IMR-90 (cell line): ENCODE results near the gene TRDN. TPM values are rescaled to one million over a fixed set of nuclear protein-coding genes. Genes with fewer than 3 reads are reported as not detected.

Experiments used
- ATAC-seq: fragments of 200-7000 bp; cut with Tn5 transposase; 2 replicates; pipeline ENCODE4 v1.9.1; 2020; ENCODE audit warnings: low read depth, mild to moderate bottlenecking, moderate library complexity
- BruUV-seq: library from RNA; stranded (reverse); fragments of 400-500 nt; replicated peaks from 2 replicates; lab custom pipeline; 2021; lab: Mats Ljungman, UMichigan
- CTCF ChIA-PET: fragments of 300-600 bp; formaldehyde crosslinking; extraction: SDS; loops from one replicate; lab custom pipeline; 2021; ENCODE audit warnings: antibody characterized with exemption; lab: Yijun Ruan, JAX
- POLR2A ChIA-PET: fragments of 300-600 bp; sonication (Branson Sonifier 250); formaldehyde crosslinking; loops from one replicate; lab custom pipeline; 2022; ENCODE audit warnings: antibody characterized with exemption; ENCODE audit not compliant: unreplicated experiment; lab: Charles Lee
- DNase-seq: peaks from one replicate; pipeline ENCODE4 v3.0.0; 2013
- H2AFZ ChIP-seq: replicated peaks from 2 replicates; pipeline ENCODE3; 2013; ENCODE audit warnings: low read length, mild to moderate bottlenecking; ENCODE audit not compliant: poor library complexity
- H2AK5ac ChIP-seq: 2 replicates; pipeline ENCODE4 v1.6.1; 2013; ENCODE audit warnings: low read depth, low read length, inconsistent platforms
- H2AK9ac ChIP-seq: replicated peaks from 2 replicates; pipeline ENCODE3; 2013; ENCODE audit warnings: mild to moderate bottlenecking, low read depth, low read length, moderate library complexity; ENCODE audit not compliant: poor library complexity
- H2BK120ac ChIP-seq: 2 replicates; pipeline ENCODE4 v1.6.1; 2013; ENCODE audit warnings: low read depth, low read length, inconsistent platforms
- H2BK15ac ChIP-seq: 3 replicates; pipeline ENCODE4 v1.6.1; 2013; ENCODE audit warnings: low read depth, low read length, inconsistent platforms
- H2BK20ac ChIP-seq: 2 replicates; pipeline ENCODE4 v1.6.1; 2013; ENCODE audit warnings: low read depth, mild to moderate bottlenecking, inconsistent platforms, low read length, moderate library complexity
- H2BK5ac ChIP-seq: 2 replicates; pipeline ENCODE4 v1.6.1; 2013; ENCODE audit warnings: mild to moderate bottlenecking, low read depth, low read length, inconsistent platforms; ENCODE audit not compliant: poor library complexity, severe bottlenecking
- H3K14ac ChIP-seq: replicated peaks from 2 replicates; pipeline ENCODE4 v1.6.1; 2013; ENCODE audit warnings: low read depth, low read length, inconsistent platforms
- H3K18ac ChIP-seq: 2 replicates; pipeline ENCODE4 v1.6.1; 2013; ENCODE audit warnings: low read depth, low read length, control low read depth
- H3K23ac ChIP-seq: 2 replicates; pipeline ENCODE4 v1.6.1; 2013; ENCODE audit warnings: low read depth, low read length, inconsistent platforms
- H3K27ac ChIP-seq: 2 replicates; pipeline ENCODE4 v1.5.1; 2013; ENCODE audit warnings: mild to moderate bottlenecking, control low read depth, low read length; ENCODE audit not compliant: insufficient read depth
- H3K27me3 ChIP-seq: 2 replicates; pipeline ENCODE4 v1.6.1; 2013; ENCODE audit warnings: low read length; ENCODE audit not compliant: control insufficient read depth, insufficient read depth
- H3K36me3 ChIP-seq: 2 replicates; pipeline ENCODE4 v1.6.1; 2013; ENCODE audit warnings: low read length, mixed read lengths; ENCODE audit not compliant: control insufficient read depth, insufficient read depth
- H3K4ac ChIP-seq: 2 replicates; pipeline ENCODE4 v1.6.1; 2013; ENCODE audit warnings: low read depth, low read length, inconsistent platforms
- H3K4me1 ChIP-seq: 2 replicates; pipeline ENCODE4 v1.6.1; 2013; ENCODE audit warnings: low read length, mixed read lengths; ENCODE audit not compliant: control insufficient read depth, insufficient read depth
- H3K4me2 ChIP-seq: 2 replicates; pipeline ENCODE4 v1.6.1; 2013; ENCODE audit warnings: low read depth, mild to moderate bottlenecking, control low read depth, low read length, moderate library complexity
- H3K4me3 ChIP-seq: 2 replicates; pipeline ENCODE4 v1.5.1; 2013; ENCODE audit warnings: low read depth, mild to moderate bottlenecking, control low read depth, low read length, moderate library complexity; ENCODE audit not compliant: insufficient read depth
- H3K56ac ChIP-seq: 2 replicates; pipeline ENCODE4 v1.6.1; 2013; ENCODE audit warnings: low read length, inconsistent platforms; ENCODE audit not compliant: insufficient read depth; ENCODE audit errors: extremely low read depth
- H3K79me1 ChIP-seq, 2 experiments: 2 replicates each; pipeline ENCODE4 v1.6.1; 2013; ENCODE audit warnings: low read length in 2 of 2, inconsistent platforms in 1 of 2, low read depth in 1 of 2
- H3K9ac ChIP-seq: 2 replicates; pipeline ENCODE4 v1.6.1; 2013; ENCODE audit warnings: low read depth, low read length, control low read depth
- H3K9me1 ChIP-seq: 2 replicates; pipeline ENCODE4 v1.6.1; 2013; ENCODE audit warnings: low read length, inconsistent platforms; ENCODE audit not compliant: insufficient read depth
- H3K9me3 ChIP-seq: 2 replicates; pipeline ENCODE4 v1.6.1; 2013; ENCODE audit warnings: low read length; ENCODE audit not compliant: control insufficient read depth, insufficient read depth
- H4K20me1 ChIP-seq: 2 replicates; pipeline ENCODE4 v1.6.1; 2013; ENCODE audit warnings: low read length, inconsistent platforms; ENCODE audit not compliant: insufficient read depth
- H4K5ac ChIP-seq: 2 replicates; pipeline ENCODE4 v1.6.1; 2013; ENCODE audit warnings: mild to moderate bottlenecking, low read depth, low read length, control low read depth
- H4K8ac ChIP-seq, 2 experiments: 2 replicates each; pipeline ENCODE4 v1.6.1; 2013; ENCODE audit warnings: low read depth in 2 of 2, low read length in 2 of 2, control low read depth in 1 of 2, inconsistent platforms in 1 of 2
- H4K91ac ChIP-seq: 2 replicates; pipeline ENCODE4 v1.6.1; 2013; ENCODE audit warnings: low read depth, low read length, inconsistent platforms; ENCODE audit not compliant: insufficient read depth
- BHLHE40 ChIP-seq: fragments of 150-350 bp; IDR thresholded peaks from 2 replicates; pipeline ENCODE4 v1.6.1; 2016; ENCODE audit warnings: mild to moderate bottlenecking, low read depth, low read length
- CEBPB ChIP-seq: IDR thresholded peaks from 2 replicates; pipeline ENCODE4 v1.6.1; 2012; ENCODE audit warnings: low read depth, low read length, improper control_type of control experiment
- CHD1 ChIP-seq: IDR thresholded peaks from 2 replicates; pipeline ENCODE4 v1.6.1; 2012; ENCODE audit warnings: low read depth, low read length, improper control_type of control experiment
- CTCF ChIP-seq: conservative IDR thresholded peaks from 2 replicates; pipeline ENCODE4 v1.5.1; 2012; ENCODE audit warnings: mild to moderate bottlenecking, low read depth, low read length, improper control_type of control experiment
- ELK1 ChIP-seq: fragments of 150-350 bp; IDR thresholded peaks from 2 replicates; pipeline ENCODE4 v1.6.1; 2016; ENCODE audit warnings: low read depth, mild to moderate bottlenecking, low read length, moderate library complexity, borderline replicate concordance
- POLR2A ChIP-seq: IDR thresholded peaks from 2 replicates; pipeline ENCODE4 v1.6.1; 2012; ENCODE audit warnings: mild to moderate bottlenecking, low read depth, low read length
- RFX5 ChIP-seq: IDR thresholded peaks from 2 replicates; pipeline ENCODE4 v1.8.0; 2012; ENCODE audit warnings: low read depth, mild to moderate bottlenecking, low read length, moderate library complexity
- SMC3 ChIP-seq: fragments of 150-350 bp; IDR thresholded peaks from 2 replicates; pipeline ENCODE4 v1.6.1; 2016; ENCODE audit warnings: low read depth, mild to moderate bottlenecking, antibody characterized with exemption, low read length, moderate library complexity
- WGBS, 2 experiments: methylation state at CpG; one replicate each; pipeline versions ENCODE4 v1.1.5 to v1.1.7; 2013; ENCODE audit warnings: missing lambda C conversion rate in 2 of 2; ENCODE audit not compliant: insufficient read length in 1 of 2; ENCODE audit errors: extremely low coverage in 2 of 2; 5-methylcytosine and 5-hydroxymethylcytosine counted together
- dilution Hi-C: fragments of 300-500 bp; cut with HindIII; formaldehyde crosslinking; loops from one replicate; pipeline ENCODE4 v1.14.3; 2018; ENCODE audit warnings: low sequenced_read_pairs; ENCODE audit not compliant: unreplicated experiment
- in situ Hi-C: fragments of 300-500 bp; cut with MboI; formaldehyde crosslinking; loops from 3 replicates; pipeline ENCODE4 v1.14.3; 2019; ENCODE audit warnings: low sequenced_read_pairs, inconsistent platforms, mixed read lengths
- intact Hi-C: fragments of 100-400 bp; cut with micrococcal nuclease; formaldehyde crosslinking; loops from 2 replicates; pipeline ENCODE4 v1.10.0; 2022
- polyA plus RNA-seq, 3 experiments: library from polyadenylated mRNA; depleted of rRNA; stranded (reverse); fragments of >200 nt; gene quantifications; 2 replicates each; pipeline ENCODE4 v1.2.3, GENCODE V29; 2012; ENCODE audit warnings: low replicate concordance in 1 of 3
- total RNA-seq: library from RNA; depleted of rRNA; stranded (reverse); fragments of >200 nt; gene quantifications from 2 replicates; pipeline ENCODE4 v1.2.3, GENCODE V29; 2012

Gene TRDN
- total and polyA plus RNA-seq, 2 of the 4 experiments (the other 2 are of a cell fraction): not detected

- no peak overlapping the region for H2AK5ac ChIP-seq
- CTCF ChIA-PET: interaction anchor here (0.6 kb wide), 1 partner anchor 243 kb away, joined by 4 read pairs; no protein-coding TSS in a partner anchor
- no TSS peak for BruUV-seq
- H4K5ac ChIP-seq: no peak overlapping the region
- H3K36me3 ChIP-seq: no peaks in the 10 kb centered on the region
- no peak overlapping the region for H2BK5ac ChIP-seq
- WGBS, 2 experiments: 100% methylated on average over 1 of the region's 7 CpGs; no CpG with 5 or more reads in 1 of the 2 experiments
- intact Hi-C loops: no loop called here
- no peak overlapping the region for H4K91ac ChIP-seq
- no peak for ATAC-seq
- no peak overlapping the region for H4K8ac ChIP-seq
- H3K27me3 ChIP-seq: no peaks in the 10 kb centered on the region
- no peak for DNase-seq
- no peak overlapping the region for H2BK15ac ChIP-seq
- no peaks in the 10 kb centered on the region for H3K79me1 ChIP-seq
- no peak overlapping the region for H3K56ac ChIP-seq
- no peaks in the 10 kb centered on the region for H3K9me1 ChIP-seq
- no peak overlapping the region for H3K23ac ChIP-seq
- H4K20me1 ChIP-seq: no peaks in the 10 kb centered on the region
- H3K4me3 ChIP-seq: no peak overlapping the region
- H3K18ac ChIP-seq: no peak overlapping the region
- H2AFZ ChIP-seq: no peak overlapping the region
- no peak overlapping the region for H2BK120ac ChIP-seq
- no peak overlapping the region for H2BK20ac ChIP-seq
- POLR2A ChIA-PET: no interaction called here
- H3K9ac ChIP-seq: no peak overlapping the region
- dilution Hi-C loops: no loop called here
- no peak overlapping the region for H3K27ac ChIP-seq
- H2AK9ac ChIP-seq: no peak overlapping the region
- no peak overlapping the region for H3K4ac ChIP-seq
- H3K4me1 ChIP-seq: no peaks in the 10 kb centered on the region
- H3K4me2 ChIP-seq: no peak overlapping the region
- no peaks in the 10 kb centered on the region for H3K9me3 ChIP-seq
- no peak overlapping the region for H3K14ac ChIP-seq
- TF ChIP-seq CHD1: no peak
- TF ChIP-seq CEBPB: no peak
- no peak for TF ChIP-seq POLR2A
- no peak for TF ChIP-seq BHLHE40
- TF ChIP-seq SMC3: no peak
- TF ChIP-seq CTCF: no peak
- no peak for TF ChIP-seq RFX5
- TF ChIP-seq ELK1: no peak
- in situ Hi-C loops: loop anchor here (25.0 kb wide), 1 partner anchor 459 kb away; no protein-coding TSS in a partner anchor
Observed at GRCh38 chr6:123321020-123321419, 315.7 kb downstream of the TRDN start.
